ENCODE results near the gene UGT1A8.
A peak's percentile ranks its signal among the peaks of the same experiment; 100 is the strongest.

The UGT1A8 gene

DNA sequence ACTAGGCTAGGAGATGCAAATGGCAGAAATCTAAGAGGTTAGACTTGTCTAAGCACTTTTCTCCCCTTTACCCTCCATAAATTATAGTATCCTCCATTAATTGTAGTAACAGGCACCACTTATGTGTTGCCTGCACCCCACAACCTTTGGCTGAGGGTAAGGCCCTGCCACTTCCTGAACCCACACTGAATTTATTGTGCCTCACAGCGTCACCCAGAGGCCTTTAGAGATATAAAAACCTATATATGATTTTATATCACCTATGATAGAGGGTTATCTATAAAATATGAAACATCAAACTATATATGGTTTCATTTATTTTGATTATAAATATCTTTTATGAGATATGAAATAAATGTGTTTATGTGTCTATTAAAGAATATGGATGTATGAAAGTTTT, 56.9 kb downstream of the UGT1A8 start:
- Histone ChIP-seq H3K4me2 (ENCODE audit: low read length) (no peak overlapping the region), H4K20me1 (ENCODE audit: insufficient read depth, low read length) (no peaks in the 10 kb centered on the region), H3K9ac (ENCODE audit: low read length) (no peak overlapping the region), H3K9me3 (ENCODE audit: insufficient read depth, low read length) (no peaks in the 10 kb centered on the region), H3K27me3 (ENCODE audit: low read depth, low read length) (no peaks in the 10 kb centered on the region), H3K4me1 (ENCODE audit: low read length) (no peaks in the 10 kb centered on the region), H3K27ac (ENCODE audit: low read length) (no peak overlapping the region), H2AFZ (ENCODE audit: low read depth, low read length) (no peak overlapping the region), H3K79me2 (ENCODE audit: low read length) (no peaks in the 10 kb centered on the region), H3K36me3 (replicated peaks; ENCODE audit: low read depth, low read length) (no peaks in the 10 kb centered on the region), H3K4me3 (ENCODE audit: low read length) (no peak overlapping the region)
- TF ChIP-seq, protein P1, sequence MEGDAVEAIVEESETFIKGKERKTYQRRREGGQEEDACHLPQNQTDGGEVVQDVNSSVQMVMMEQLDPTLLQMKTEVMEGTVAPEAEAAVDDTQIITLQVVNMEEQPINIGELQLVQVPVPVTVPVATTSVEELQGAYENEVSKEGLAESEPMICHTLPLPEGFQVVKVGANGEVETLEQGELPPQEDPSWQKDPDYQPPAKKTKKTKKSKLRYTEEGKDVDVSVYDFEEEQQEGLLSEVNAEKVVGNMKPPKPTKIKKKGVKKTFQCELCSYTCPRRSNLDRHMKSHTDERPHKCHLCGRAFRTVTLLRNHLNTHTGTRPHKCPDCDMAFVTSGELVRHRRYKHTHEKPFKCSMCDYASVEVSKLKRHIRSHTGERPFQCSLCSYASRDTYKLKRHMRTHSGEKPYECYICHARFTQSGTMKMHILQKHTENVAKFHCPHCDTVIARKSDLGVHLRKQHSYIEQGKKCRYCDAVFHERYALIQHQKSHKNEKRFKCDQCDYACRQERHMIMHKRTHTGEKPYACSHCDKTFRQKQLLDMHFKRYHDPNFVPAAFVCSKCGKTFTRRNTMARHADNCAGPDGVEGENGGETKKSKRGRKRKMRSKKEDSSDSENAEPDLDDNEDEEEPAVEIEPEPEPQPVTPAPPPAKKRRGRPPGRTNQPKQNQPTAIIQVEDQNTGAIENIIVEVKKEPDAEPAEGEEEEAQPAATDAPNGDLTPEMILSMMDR (IDR thresholded peaks at IDR 0.05; ENCODE audit: low read depth, low read length) = 0 out of 2 replicates have a peak, but pooled peaks have one; percentile 12
- no peak for TF ChIP-seq EZH2phosphoT487 (IDR thresholded peaks at IDR 0.05; ENCODE audit: low read depth)

DNA sequence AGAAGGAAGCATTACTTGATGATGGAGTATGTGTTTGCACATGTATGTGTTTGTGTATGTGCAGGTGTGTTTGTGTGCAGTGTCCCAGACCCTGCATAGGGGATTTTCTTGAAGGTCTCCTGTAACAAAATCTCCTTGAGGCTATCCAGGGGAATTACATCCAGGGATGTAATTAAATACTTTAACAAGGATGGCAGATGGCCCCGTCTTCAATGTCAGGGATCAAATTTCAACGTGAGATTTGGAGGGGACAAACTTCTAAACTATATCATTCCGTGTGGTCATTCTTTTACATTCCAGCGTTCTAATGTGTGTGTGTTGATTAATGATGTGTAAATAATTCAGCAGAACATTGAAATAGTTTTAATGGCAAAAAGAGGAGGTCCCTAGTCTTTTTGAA, 57.6 kb downstream of the UGT1A8 start:
- Histone ChIP-seq H4K20me1 (ENCODE audit: insufficient read depth, low read length) (no peaks in the 10 kb centered on the region), H2AFZ (ENCODE audit: low read depth, low read length) (no peak overlapping the region), H3K4me3 (ENCODE audit: low read length) (no peak overlapping the region), H3K9ac (ENCODE audit: low read length) (no peak overlapping the region), H3K9me3 (ENCODE audit: insufficient read depth, low read length) (no peaks in the 10 kb centered on the region), H3K79me2 (ENCODE audit: low read length) (no peaks in the 10 kb centered on the region), H3K27me3 (ENCODE audit: low read depth, low read length) (no peaks in the 10 kb centered on the region), H3K36me3 (replicated peaks; ENCODE audit: low read depth, low read length) (no peaks in the 10 kb centered on the region), H3K4me2 (ENCODE audit: low read length) (no peak overlapping the region), H3K4me1 (ENCODE audit: low read length) (no peaks in the 10 kb centered on the region), H3K27ac (ENCODE audit: low read length) (no peak overlapping the region)
- TF ChIP-seq EZH2phosphoT487 (IDR thresholded peaks at IDR 0.05; ENCODE audit: low read depth) = no peak
- TF ChIP-seq, protein P1 (IDR thresholded peaks at IDR 0.05; ENCODE audit: low read depth, low read length) = no peak

DNA sequence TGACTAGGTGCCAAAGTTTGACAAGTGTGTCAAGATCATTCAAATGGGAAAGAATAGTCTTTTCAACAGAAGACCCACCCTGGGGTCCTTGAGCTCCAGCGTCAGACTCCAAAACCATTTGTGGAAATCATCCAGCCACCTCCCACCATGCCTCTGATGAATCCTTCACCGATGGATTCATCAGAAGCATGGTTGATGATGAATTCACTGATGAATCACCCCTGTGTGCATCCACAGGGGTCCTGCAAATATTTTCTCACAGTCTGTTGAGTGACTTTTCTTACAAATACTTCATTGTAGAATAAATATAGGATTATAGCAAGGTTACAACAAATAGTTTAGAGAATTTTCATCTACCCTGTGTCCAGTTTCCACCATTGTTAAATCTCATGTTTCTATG, 58.6 kb downstream of the UGT1A8 start:
- no peaks in the 10 kb centered on the region for H3K9me3 ChIP-seq (ENCODE audit: insufficient read depth, low read length)
- no peak overlapping the region for H3K4me3 ChIP-seq (ENCODE audit: low read length)
- no peaks in the 10 kb centered on the region for H4K20me1 ChIP-seq (ENCODE audit: insufficient read depth, low read length)
- H3K27me3 ChIP-seq (ENCODE audit: low read depth, low read length) = no peaks in the 10 kb centered on the region
- no peaks in the 10 kb centered on the region for H3K79me2 ChIP-seq (ENCODE audit: low read length)
- no peak overlapping the region for H2AFZ ChIP-seq (ENCODE audit: low read depth, low read length)
- H3K4me2 ChIP-seq (ENCODE audit: low read length) = no peak overlapping the region
- H3K9ac ChIP-seq (ENCODE audit: low read length) = no peak overlapping the region
- no peak overlapping the region for H3K27ac ChIP-seq (ENCODE audit: low read length)
- H3K4me1 ChIP-seq (ENCODE audit: low read length) = no peaks in the 10 kb centered on the region
- H3K36me3 ChIP-seq (replicated peaks; ENCODE audit: low read depth, low read length) = no peaks in the 10 kb centered on the region
- TF ChIP-seq, protein P1 (IDR thresholded peaks at IDR 0.05; ENCODE audit: low read depth, low read length) = no peak
- no peak for TF ChIP-seq EZH2phosphoT487 (IDR thresholded peaks at IDR 0.05; ENCODE audit: low read depth)

DNA sequence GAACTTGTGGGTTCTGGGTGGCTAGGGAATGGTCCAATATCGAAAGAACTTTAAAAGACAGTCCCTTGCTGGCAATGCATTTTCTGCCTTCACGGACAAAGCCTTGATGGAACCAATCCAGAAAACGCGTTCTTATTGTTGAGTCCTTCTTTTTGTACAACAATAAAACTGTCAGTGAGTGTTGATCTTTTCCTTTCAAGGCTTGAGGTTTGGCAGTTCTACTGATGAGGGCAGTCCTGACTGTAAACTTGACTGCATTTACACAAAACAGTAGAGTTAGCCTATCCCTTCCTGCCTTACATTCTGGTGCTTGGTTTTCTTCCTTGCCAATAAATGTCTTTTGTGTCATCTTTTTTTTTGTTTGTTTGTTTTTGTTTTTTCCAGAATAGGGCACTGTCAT, 61.8 kb downstream of the UGT1A8 start:
- H3K9me3 ChIP-seq (ENCODE audit: insufficient read depth, low read length) = no peaks in the 10 kb centered on the region
- H3K9ac ChIP-seq (ENCODE audit: low read length) = no peak overlapping the region
- H2AFZ ChIP-seq (ENCODE audit: low read depth, low read length) = no peak overlapping the region
- H3K4me1 ChIP-seq (ENCODE audit: low read length) = no peaks in the 10 kb centered on the region
- TF ChIP-seq EZH2phosphoT487 (IDR thresholded peaks at IDR 0.05; ENCODE audit: low read depth) = no peak
- TF ChIP-seq, protein P1 (IDR thresholded peaks at IDR 0.05; ENCODE audit: low read depth, low read length) = no peak
- H3K79me2 ChIP-seq (ENCODE audit: low read length) = no peaks in the 10 kb centered on the region
- H3K4me2 ChIP-seq (ENCODE audit: low read length) = no peak overlapping the region
- H3K4me3 ChIP-seq (ENCODE audit: low read length) = no peak overlapping the region
- no peaks in the 10 kb centered on the region for H3K27me3 ChIP-seq (ENCODE audit: low read depth, low read length)
- H4K20me1 ChIP-seq (ENCODE audit: insufficient read depth, low read length) = no peaks in the 10 kb centered on the region
- no peak overlapping the region for H3K27ac ChIP-seq (ENCODE audit: low read length)
- H3K36me3 ChIP-seq (replicated peaks; ENCODE audit: low read depth, low read length) = no peaks in the 10 kb centered on the region

All from OCI-LY3 (cell line).